GM04504 (cell line): ENCODE data around the gene SEPTIN8.
A peak's percentile ranks its signal among the peaks of the same experiment; 100 is the strongest.

Experiments used
- DNase-seq: peaks from one replicate; pipeline ENCODE4 v3.0.0-alpha.2; 2012; ENCODE audit warnings: low read depth

Gene SEPTIN8

GRCh38 chr5:132748522-132749000, 28.5 kb downstream of the SEPTIN8 start:
- no peak for DNase-seq

- DNase-seq: no peak
Measured at GRCh38 chr5:132747616-132748440, 29.2 kb downstream of the SEPTIN8 start.

- DNase-seq: no peak
Measured at GRCh38 chr5:132746954-132747615, 30.0 kb downstream of the SEPTIN8 start, which contains the start of gene CCNI2. TSS of gene CCNI2 (plus strand) at chr5:132747426. CDS start at chr5:132747496, 70 bp downstream.

- no peak for DNase-seq
Measured at GRCh38 chr5:132746592-132746953, 30.5 kb downstream of the SEPTIN8 start.

- no peak for DNase-seq
Measured at GRCh38 chr5:132744659-132745058, 32.4 kb downstream of the SEPTIN8 start.

GRCh38 chr5:132742626-132743025, 34.4 kb downstream of the SEPTIN8 start:
- DNase-seq: no peak

- no peak for DNase-seq
Measured at GRCh38 chr5:132742158-132742557, 34.9 kb downstream of the SEPTIN8 start.

- DNase-seq: no peak
Measured at GRCh38 chr5:132739232-132739631, 37.8 kb downstream of the SEPTIN8 start.

- DNase-seq: no peak
Measured at GRCh38 chr5:132737982-132738681, 38.9 kb downstream of the SEPTIN8 start.

- peak; percentile 90 for DNase-seq
Measured at GRCh38 chr5:132736853-132737833, 39.9 kb downstream of the SEPTIN8 start, which contains the start of gene KIF3A. TSS of gene KIF3A (minus strand) at chr5:132737546. CDS start at chr5:132737419, 127 bp downstream.

- no peak for DNase-seq
Measured at GRCh38 chr5:132734687-132735086, 42.4 kb downstream of the SEPTIN8 start.

- DNase-seq: no peak
Measured at GRCh38 chr5:132733499-132734148, 43.4 kb downstream of the SEPTIN8 start.

GRCh38 chr5:132729896-132730295, 47.1 kb downstream of the SEPTIN8 start:
- DNase-seq: no peak

- no peak for DNase-seq
Measured at GRCh38 chr5:132725745-132726144, 51.3 kb downstream of the SEPTIN8 start.

GRCh38 chr5:132718544-132719312, 58.3 kb downstream of the SEPTIN8 start:
- DNase-seq: no peak

GRCh38 chr5:132714456-132715307, 62.4 kb downstream of the SEPTIN8 start:
- no peak for DNase-seq

GRCh38 chr5:132708645-132709044, 68.4 kb downstream of the SEPTIN8 start:
- no peak for DNase-seq

- no peak for DNase-seq
Measured at GRCh38 chr5:132704875-132705274, 72.2 kb downstream of the SEPTIN8 start.
